Coronary artery (tissue), 2 donors: Measurements from ENCODE around the gene SDF2.

ENCODE experiments used
- DNase-seq: peaks from one replicate; pipeline ENCODE4 v3.0.0-alpha.2; 2017; ENCODE audit warnings: low spot score
- H3K27ac ChIP-seq, 2 donors: fragments of 200-600 bp; sonication (generic); one replicate each; pipeline ENCODE4 v1.5.1; 2016 to 2019
- H3K4me3 ChIP-seq: fragments of 200-600 bp; sonication (generic); 2 replicates; pipeline ENCODE4 v1.5.1; 2016; ENCODE audit warnings: mild to moderate bottlenecking, moderate library complexity
- TF ChIP-seq, protein P1 (sequence below): fragments of 200-600 bp; sonication (generic); IDR thresholded peaks from one replicate; pipeline ENCODE4 v1.5.1; 2019; ENCODE audit warnings: antibody characterized with exemption

The SDF2 gene

DNA sequence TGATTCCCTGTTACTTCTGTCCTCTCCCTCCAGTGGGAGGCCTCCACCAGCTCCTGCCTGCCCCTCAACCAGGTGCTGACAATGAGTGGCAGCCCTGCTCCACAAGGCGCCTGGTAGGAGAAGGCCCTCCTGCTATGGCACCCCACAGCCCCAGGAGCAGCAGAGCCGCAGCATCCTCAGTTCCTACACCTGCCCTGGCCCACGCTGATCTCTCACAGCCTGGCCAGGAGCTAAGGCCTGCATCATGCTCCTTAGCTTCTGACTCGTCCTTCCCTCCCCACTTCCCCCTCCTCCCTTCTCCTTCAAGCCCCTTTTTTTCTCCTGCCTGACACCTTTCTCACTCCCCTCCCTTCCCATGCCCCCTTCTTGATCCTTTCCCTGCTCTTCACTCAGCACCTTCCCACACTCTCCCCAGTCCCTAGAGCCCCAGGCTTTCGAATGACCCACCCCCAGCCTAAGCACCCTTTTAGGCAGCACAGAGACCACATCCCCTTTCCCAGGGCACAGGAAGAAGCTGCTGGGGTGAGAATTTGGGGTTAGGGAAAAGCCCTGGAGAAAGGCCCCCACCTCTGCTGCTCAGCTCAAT, 43.5 kb upstream of the SDF2 start:
- Histone ChIP-seq H3K27ac (no peak overlapping the region), H3K4me3 (no peak overlapping the region)
- DNase-seq = no peak
- TF ChIP-seq, protein P1, sequence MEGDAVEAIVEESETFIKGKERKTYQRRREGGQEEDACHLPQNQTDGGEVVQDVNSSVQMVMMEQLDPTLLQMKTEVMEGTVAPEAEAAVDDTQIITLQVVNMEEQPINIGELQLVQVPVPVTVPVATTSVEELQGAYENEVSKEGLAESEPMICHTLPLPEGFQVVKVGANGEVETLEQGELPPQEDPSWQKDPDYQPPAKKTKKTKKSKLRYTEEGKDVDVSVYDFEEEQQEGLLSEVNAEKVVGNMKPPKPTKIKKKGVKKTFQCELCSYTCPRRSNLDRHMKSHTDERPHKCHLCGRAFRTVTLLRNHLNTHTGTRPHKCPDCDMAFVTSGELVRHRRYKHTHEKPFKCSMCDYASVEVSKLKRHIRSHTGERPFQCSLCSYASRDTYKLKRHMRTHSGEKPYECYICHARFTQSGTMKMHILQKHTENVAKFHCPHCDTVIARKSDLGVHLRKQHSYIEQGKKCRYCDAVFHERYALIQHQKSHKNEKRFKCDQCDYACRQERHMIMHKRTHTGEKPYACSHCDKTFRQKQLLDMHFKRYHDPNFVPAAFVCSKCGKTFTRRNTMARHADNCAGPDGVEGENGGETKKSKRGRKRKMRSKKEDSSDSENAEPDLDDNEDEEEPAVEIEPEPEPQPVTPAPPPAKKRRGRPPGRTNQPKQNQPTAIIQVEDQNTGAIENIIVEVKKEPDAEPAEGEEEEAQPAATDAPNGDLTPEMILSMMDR = no peak

DNA sequence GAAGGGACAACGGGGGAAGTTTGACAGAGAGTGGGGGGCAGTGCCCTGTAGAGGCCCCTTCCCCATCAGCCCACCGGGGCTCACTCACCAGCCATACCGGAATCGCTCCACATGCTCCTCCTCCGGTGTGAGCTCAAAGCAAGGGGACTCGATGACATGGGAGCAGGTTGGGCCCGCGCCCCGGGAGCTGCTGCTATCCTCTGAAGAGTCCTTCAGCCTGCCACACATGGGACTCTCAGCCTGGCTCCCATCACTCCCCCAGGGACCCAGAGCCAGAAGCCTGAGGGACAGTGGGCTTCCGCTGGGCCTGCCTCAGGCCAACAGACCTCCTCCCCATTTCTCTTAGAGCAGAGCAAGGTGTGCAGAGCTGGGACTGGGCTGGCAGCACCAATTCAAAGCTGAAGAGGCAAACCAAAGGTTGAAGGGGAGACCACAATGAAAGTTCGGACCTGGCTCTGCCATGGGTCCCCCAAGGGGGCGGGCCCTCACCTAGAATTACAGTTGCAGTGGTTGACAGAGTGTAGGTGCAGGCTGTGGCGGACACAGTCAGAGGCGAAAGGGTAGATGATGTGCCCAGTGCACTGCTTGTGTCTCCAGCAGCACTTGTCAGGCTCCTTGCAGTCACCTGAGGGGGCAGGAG, 42.6 kb upstream of the SDF2 start:
- no peak overlapping the region for H3K4me3 ChIP-seq
- TF ChIP-seq, protein P1 = no peak
- no peak overlapping the region for H3K27ac ChIP-seq
- DNase-seq = no peak

GRCh38 chr17:28703552-28704218, 42.0 kb upstream of the SDF2 start:
- DNase-seq = no peak
- TF ChIP-seq, protein P1 = no peak
- Histone ChIP-seq H3K27ac (no peak overlapping the region), H3K4me3 (no peak overlapping the region)

- TF ChIP-seq, protein P1 = no peak
- Histone ChIP-seq H3K27ac (no peak overlapping the region), H3K4me3 (no peak overlapping the region)
- no peak for DNase-seq
Observed at GRCh38 chr17:28702752-28703150, 41.0 kb upstream of the SDF2 start.

DNA sequence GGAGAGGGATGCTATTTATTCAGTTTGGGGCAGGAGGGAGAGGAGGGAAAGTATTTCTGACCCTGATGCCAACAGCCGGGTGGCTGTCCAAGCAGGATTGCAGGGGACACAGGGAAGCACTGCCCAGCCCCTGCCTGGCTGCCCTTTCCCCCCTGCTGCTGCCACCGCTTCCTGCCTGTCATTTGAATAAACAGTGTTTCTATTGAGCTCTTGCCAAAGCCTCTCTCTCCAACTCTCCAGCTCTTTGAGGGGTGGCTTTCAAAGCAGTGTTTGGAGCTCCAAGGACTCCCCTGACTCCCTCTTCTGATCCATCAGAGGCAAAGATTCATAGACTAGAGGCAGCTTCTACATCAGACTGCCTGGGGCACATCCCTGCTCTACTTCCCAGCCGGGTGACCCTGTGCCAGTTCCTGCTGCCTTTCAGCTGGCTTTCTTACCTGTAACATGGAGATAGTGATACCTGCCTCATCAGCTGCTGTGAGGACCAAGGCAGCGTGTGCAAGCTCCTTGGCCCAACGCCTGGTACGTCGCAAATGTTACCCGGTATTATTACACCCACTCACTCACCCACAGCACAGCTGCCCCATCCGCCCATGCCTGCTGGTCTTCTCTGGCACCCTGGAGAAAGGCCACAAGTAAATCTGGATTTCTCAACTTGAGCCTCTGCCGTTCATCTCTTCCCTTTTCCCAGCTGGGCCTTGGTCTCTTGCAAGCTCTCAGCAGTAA, 40.5 kb upstream of the SDF2 start:
- TF ChIP-seq, protein P1 = no peak
- no peak for DNase-seq
- Histone ChIP-seq H3K27ac (no peak overlapping the region), H3K4me3 (no peak overlapping the region)

- Histone ChIP-seq H3K4me3 (no peak overlapping the region), H3K27ac (no peak overlapping the region)
- DNase-seq = no peak
- TF ChIP-seq, protein P1 = no peak
Observed at GRCh38 chr17:28700830-28701492, 39.3 kb upstream of the SDF2 start.
